Astrocyte of the cerebellum (primary cell): ENCODE results near the gene TRIM9.
A peak's percentile ranks its signal among the peaks of the same experiment; 100 is the strongest.

Experiments used
- DNase-seq: peaks from one replicate; pipeline ENCODE4 v3.0.0-alpha.2; 2011; ENCODE audit warnings: low read depth
- H3K4me3 ChIP-seq: 2 replicates; pipeline ENCODE4 v1.5.1; 2011; ENCODE audit warnings: mild to moderate bottlenecking, low read depth, low read length, moderate library complexity
- in situ Hi-C: cut with HindIII; loops from 2 replicates; pipeline ENCODE4 v1.10.0; 2017; ENCODE audit warnings: low sequenced_read_pairs
- TF ChIP-seq, protein P1 (sequence below): IDR thresholded peaks from 2 replicates; pipeline ENCODE4 v1.5.1; 2012; ENCODE audit warnings: low read length, low read depth, moderate library complexity, mild to moderate bottlenecking; ENCODE audit errors: missing control alignments

TRIM9 gene

GRCh38 chr14:51019089-51019488 lies 75.8 kb downstream of the TRIM9 start:
- in situ Hi-C loops: no loop called here
- TF ChIP-seq, protein P1, sequence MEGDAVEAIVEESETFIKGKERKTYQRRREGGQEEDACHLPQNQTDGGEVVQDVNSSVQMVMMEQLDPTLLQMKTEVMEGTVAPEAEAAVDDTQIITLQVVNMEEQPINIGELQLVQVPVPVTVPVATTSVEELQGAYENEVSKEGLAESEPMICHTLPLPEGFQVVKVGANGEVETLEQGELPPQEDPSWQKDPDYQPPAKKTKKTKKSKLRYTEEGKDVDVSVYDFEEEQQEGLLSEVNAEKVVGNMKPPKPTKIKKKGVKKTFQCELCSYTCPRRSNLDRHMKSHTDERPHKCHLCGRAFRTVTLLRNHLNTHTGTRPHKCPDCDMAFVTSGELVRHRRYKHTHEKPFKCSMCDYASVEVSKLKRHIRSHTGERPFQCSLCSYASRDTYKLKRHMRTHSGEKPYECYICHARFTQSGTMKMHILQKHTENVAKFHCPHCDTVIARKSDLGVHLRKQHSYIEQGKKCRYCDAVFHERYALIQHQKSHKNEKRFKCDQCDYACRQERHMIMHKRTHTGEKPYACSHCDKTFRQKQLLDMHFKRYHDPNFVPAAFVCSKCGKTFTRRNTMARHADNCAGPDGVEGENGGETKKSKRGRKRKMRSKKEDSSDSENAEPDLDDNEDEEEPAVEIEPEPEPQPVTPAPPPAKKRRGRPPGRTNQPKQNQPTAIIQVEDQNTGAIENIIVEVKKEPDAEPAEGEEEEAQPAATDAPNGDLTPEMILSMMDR: no peak
- DNase-seq: peak; percentile 42
- no peak overlapping the region for H3K4me3 ChIP-seq

DNA sequence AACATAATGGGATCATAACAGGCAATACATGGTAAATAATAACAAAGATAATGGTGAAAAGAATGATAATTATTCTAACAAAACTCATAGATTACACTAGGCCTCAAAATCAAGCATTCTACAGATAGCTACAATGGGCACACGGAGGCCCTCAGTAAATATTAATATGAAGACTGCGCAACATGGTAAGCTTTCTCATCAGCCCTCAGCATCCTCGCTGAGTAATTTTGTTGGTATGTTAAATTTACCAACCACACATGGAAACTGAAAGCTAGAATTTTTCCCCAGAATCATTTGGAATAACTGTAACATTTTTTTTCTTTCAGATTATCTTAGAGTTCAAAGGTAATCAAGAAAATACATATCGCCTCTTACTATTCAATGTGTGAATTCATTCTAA lies 76.4 kb downstream of the TRIM9 start:
- no peak overlapping the region for H3K4me3 ChIP-seq
- TF ChIP-seq, protein P1: no peak
- in situ Hi-C loops: no loop called here
- no peak for DNase-seq

- in situ Hi-C loops: no loop called here
Observed at GRCh38 chr14:51014625-51015024, 80.3 kb downstream of the TRIM9 start.

DNA sequence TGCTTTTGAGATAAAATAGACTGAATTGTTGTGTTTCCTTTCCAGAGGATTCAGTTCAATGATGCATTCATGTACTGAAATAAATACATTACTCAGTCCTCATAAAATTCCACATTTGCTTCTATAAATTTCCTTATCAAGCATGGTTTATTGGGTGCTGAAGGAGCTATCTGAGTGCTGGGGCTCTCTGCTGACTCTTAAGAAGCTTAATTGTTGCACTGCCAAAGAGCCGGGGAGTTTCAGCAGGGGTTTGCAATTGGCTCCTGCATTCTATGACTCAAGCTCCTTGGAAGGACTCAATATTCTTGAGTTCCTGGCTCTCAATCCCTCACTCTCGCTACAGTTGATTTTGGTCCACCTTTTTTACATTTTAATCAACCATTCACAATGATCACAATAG lies 80.8 kb downstream of the TRIM9 start:
- in situ Hi-C loops: no loop called here
- TF ChIP-seq, protein P1: no peak
- no peak overlapping the region for H3K4me3 ChIP-seq
- DNase-seq: peak; percentile 84

More at GRCh38 chr14:51014625-51015024, 80.3 kb downstream of the TRIM9 start:
- DNase-seq: no peak
- TF ChIP-seq, protein P1: no peak
- H3K4me3 ChIP-seq: no peak overlapping the region

DNA sequence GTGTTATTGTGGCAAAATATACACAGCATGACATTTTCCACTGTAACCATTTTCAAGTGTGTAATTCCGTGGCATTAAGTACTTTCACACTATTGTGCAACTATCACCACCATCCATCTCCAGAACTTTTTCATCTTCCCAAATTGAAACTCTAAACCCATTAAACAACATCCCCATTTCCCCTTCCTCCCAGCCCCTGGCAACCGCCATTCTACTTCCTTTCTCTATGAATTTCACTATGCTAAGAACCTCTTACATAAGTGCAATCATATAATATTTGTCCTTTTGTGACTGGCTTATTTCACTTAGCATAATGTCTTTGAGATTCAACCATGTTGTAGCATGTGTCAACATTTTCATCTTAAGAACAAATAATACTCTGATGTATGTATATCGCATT lies 82.8 kb downstream of the TRIM9 start:
- TF ChIP-seq, protein P1: no peak
- in situ Hi-C loops: no loop called here
- no peak overlapping the region for H3K4me3 ChIP-seq
- DNase-seq: no peak

DNA sequence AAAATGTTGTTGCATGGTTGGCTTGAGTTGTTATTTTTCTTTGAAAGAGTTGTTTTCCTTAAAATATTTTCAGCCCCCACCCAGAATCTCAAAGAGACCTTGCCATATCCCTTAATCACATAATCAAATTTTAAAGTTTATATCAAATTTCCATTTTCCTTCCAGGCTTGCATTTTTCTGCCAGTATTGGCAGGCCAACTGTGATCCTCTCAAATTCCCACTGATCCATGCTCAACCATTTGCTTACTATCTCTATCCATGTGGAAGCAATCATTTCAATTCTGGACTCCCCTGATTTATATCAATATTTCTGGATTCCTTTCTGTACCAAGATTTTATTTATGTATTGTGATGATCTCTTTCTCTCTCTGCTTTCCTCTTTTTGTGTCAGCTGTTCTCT lies 86.5 kb downstream of the TRIM9 start:
- TF ChIP-seq, protein P1: no peak
- DNase-seq: no peak
- in situ Hi-C loops: no loop called here
- H3K4me3 ChIP-seq: no peak overlapping the region

DNA sequence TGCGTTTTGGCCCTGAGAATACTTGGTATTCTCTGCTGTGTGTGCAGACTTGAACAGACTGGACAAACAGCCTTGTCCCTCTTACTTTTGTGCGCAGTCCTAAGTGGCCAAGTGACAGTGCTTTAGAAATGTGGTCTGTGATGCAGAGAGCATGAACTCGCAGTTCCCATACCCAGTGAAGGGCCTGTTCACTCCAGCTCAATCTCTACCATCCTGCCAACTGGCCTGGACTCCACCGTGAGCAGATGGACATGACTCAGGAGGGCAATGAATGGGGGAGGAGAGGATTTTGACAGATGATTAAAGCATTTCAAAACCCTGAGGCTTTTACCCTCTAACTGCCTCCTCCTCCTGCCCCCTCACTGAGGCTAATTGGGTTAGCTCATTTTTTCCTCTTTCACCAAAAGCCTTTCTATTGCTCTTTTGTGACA lies 88.1 kb downstream of the TRIM9 start:
- no peak overlapping the region for H3K4me3 ChIP-seq
- peak; percentile 35 for DNase-seq
- in situ Hi-C loops: no loop called here
- TF ChIP-seq, protein P1: no peak
